ENCODE results near the gene LY6G6F.

Gene LY6G6F

DNA sequence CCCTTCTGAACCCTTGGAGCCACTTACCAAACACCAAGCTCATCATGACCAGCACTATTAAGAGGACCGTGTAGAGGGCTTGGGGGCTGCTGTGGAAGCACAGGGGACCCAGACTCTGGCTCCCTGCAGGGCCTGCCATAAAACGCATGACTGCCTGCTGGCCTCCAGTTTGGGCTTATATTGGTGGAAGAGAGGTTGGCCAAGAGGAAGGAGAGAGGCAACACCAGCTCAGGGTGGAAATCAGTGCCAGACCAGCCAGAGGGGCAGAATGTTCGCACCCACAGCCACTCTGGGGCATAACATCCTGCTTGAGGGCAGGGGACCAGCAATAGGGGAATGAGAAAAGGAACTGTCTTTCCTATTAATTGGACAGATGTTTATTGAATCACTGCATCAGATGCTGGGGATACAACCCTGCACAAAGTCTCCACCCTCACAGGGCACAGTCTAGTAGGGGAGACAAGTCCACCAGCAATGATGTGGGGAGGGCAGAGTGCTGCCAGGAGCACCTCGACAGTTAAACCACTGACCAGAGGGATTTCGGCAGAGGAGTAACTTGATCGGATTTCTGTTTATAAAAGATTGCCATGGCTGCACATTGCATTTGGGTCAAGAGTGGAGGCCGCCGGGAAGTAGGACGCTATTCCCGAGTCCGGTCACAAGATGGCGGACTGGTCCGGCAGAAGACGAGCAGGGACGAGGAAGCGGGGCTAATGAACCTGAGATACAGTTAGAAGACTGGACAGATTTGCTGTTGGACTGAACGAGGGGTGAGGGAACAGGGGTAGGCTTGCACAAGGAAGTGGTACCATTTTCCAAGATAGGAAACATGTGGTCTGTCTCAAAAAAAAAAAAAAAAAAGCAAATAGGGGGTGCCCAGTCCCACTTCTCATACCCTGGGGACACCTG, 26.2 kb upstream of the LY6G6F start, which contains the start of gene LY6G5C:
Gene LY6G5C, minus strand, starts transcription at position 842 of the 909 bp plus-strand sequence. Its CDS starts 694 bp downstream, at position 148.
- H3K4me3 ChIP-seq (ENCODE audit: low read depth, low read length), result peak within 1 kb of the TSS; percentile 46
- peak; percentile 70 for TF ChIP-seq CTCF (IDR thresholded peaks at IDR 0.05; ENCODE audit: borderline replicate concordance, insufficient read depth, low read depth, low read length)

- TF ChIP-seq CTCF (IDR thresholded peaks at IDR 0.05; ENCODE audit: borderline replicate concordance, insufficient read depth, low read depth, low read length), result 0 out of 2 replicates have a peak, but pooled peaks have one; percentile 7
- peak overlapping the region; percentile 46 for H3K4me3 ChIP-seq (ENCODE audit: low read depth, low read length)
Observed at GRCh38 chr6:31681135-31681671, 25.5 kb upstream of the LY6G6F start.

DNA sequence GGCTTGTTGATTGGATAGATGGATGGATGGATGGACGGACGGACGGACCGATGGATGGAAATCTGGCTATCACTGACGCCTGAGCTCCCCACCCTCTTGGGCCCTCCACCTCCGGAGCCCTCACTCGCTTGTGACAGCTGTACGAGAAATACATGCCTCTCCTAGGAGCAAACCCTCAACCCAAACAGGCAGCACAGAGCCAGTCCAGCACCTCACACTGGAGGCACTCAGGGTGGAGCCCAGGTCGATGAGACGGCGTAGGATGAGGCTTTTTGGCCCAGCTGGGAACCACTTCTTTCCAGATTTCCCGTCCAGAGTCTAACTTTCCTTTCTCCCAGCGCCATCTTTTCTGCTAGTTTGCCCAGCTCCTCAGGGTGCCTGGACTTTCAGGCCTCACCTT, 23.1 kb upstream of the LY6G6F start:
- H3K4me3 ChIP-seq (ENCODE audit: low read depth, low read length), result no peak overlapping the region
- TF ChIP-seq CTCF (IDR thresholded peaks at IDR 0.05; ENCODE audit: borderline replicate concordance, insufficient read depth, low read depth, low read length), result no peak

DNA sequence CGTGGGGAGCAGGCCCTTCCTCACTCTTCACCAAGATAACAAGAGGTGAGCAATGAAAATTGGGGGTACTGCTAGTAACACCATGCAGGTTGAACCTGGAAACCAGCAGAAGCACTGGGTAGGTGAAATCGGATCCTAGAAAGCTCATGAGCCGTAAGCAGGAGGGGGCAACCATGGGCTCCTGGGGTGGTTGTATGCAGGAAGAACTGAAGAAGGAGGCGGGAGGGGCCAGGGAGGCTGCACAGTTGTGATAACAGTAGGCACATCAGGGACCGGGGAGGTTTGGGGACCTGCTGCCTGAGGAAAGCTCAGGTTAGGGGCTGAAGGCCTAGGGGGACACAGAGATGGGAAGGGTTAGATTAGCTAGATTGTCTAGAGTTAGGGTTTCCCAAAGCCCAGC, 20.2 kb upstream of the LY6G6F start:
- TF ChIP-seq CTCF (IDR thresholded peaks at IDR 0.05; ENCODE audit: borderline replicate concordance, insufficient read depth, low read depth, low read length), result no peak
- no peak overlapping the region for H3K4me3 ChIP-seq (ENCODE audit: low read depth, low read length)

GRCh38 chr6:31687321-31687720, 19.3 kb upstream of the LY6G6F start:
- H3K4me3 ChIP-seq (ENCODE audit: low read depth, low read length), result no peak overlapping the region
- no peak for TF ChIP-seq CTCF (IDR thresholded peaks at IDR 0.05; ENCODE audit: borderline replicate concordance, insufficient read depth, low read depth, low read length)

GRCh38 chr6:31687860-31688693, 18.6 kb upstream of the LY6G6F start:
- no peak overlapping the region for H3K4me3 ChIP-seq (ENCODE audit: low read depth, low read length)
- TF ChIP-seq CTCF (IDR thresholded peaks at IDR 0.05; ENCODE audit: borderline replicate concordance, insufficient read depth, low read depth, low read length), result no peak

Data from GM12875 (cell line).